Lung (tissue), 12 donors: Measurements from ENCODE around the gene CIT. TPM values are rescaled to one million over a fixed set of nuclear protein-coding genes. Genes with fewer than 3 reads are reported as not detected.
"Not testable (repeated sequence)": the region's sequence is repeated elsewhere in the genome, so short reads cannot be mapped to it uniquely, and the experiment has no call there.

ENCODE experiments used
- ATAC-seq: fragments of 200-7000 bp; cut with Tn5 transposase; one replicate; pipeline ENCODE4 v1.9.1; 2020; ENCODE audit warnings: moderate number of reproducible peaks; ENCODE audit not compliant: insufficient read depth, low FRiP score
- DNase-seq, 3 donors: peaks; one replicate each; pipeline ENCODE4 v3.0.0-alpha.2; 2013 to 2017
- H3K27ac ChIP-seq, 2 donors: one replicate each; pipeline ENCODE4 v1.5.1; 2013; ENCODE audit warnings: mild to moderate bottlenecking in 2 of 2, moderate library complexity in 2 of 2, control low read depth in 1 of 2, inconsistent platforms in 1 of 2, low read depth in 1 of 2, low read length in 1 of 2
- H3K27me3 ChIP-seq, 3 donors: one replicate each; pipeline ENCODE4 v1.5.1; 2013; ENCODE audit warnings: low read length in 2 of 3; ENCODE audit not compliant: control insufficient read depth in 3 of 3, insufficient read depth in 3 of 3
- H3K36me3 ChIP-seq, 4 donors: one replicate each; pipeline ENCODE4 v1.5.1; 2013; ENCODE audit warnings: low read length in 4 of 4, mild to moderate bottlenecking in 1 of 4, moderate library complexity in 1 of 4; ENCODE audit not compliant: control insufficient read depth in 4 of 4, insufficient read depth in 4 of 4
- H3K4me1 ChIP-seq, 5 donors: one replicate each; pipeline ENCODE4 v1.5.1; 2013; ENCODE audit warnings: low read length in 5 of 5, mild to moderate bottlenecking in 2 of 5, moderate library complexity in 1 of 5; ENCODE audit not compliant: control insufficient read depth in 5 of 5, insufficient read depth in 5 of 5
- H3K4me3 ChIP-seq: one replicate; pipeline ENCODE4 v1.5.1; 2013; ENCODE audit warnings: mild to moderate bottlenecking, control low read depth, moderate library complexity
- H3K9ac ChIP-seq, 2 donors: one replicate each; pipeline ENCODE4 v1.5.1; 2013; ENCODE audit warnings: low read length in 2 of 2, control low read depth in 1 of 2; ENCODE audit not compliant: insufficient read depth in 1 of 2
- H3K9me3 ChIP-seq, 4 donors: one replicate each; pipeline ENCODE4 v1.5.1; 2013; ENCODE audit warnings: low read length in 3 of 4, mild to moderate bottlenecking in 1 of 4, moderate library complexity in 1 of 4; ENCODE audit not compliant: control insufficient read depth in 4 of 4, insufficient read depth in 3 of 4
- WGBS, 2 donors: extraction: QIAGEN DNeasy Blood & Tissue Kit; methylation state at CpG; one replicate each; pipeline ENCODE4 v1.1.7; 2013; 5-methylcytosine and 5-hydroxymethylcytosine counted together
- polyA plus RNA-seq, 2 donors: library from polyadenylated mRNA; stranded (reverse); fragments of 200-250 nt; gene quantifications; one replicate each; pipeline ENCODE4 v1.2.1, GENCODE V29; 2013
- total RNA-seq, 2 donors: library from RNA; depleted of rRNA in 1 of 2; stranded (reverse); fragments of >200 nt in 1 of 2; gene quantifications; one replicate each; pipeline ENCODE4 v1.2.1, GENCODE V29; 2014 to 2021
- TF ChIP-seq, protein P1 (sequence below): IDR thresholded peaks from 2 replicates; pipeline ENCODE4 v1.5.1; 2012; ENCODE audit warnings: mild to moderate bottlenecking; ENCODE audit errors: control extremely low read depth, extremely low read depth
- donor health status: control.
- donor health status: control.
- donor health status: Bipolar disorder and iron deficiency.
- donor health status: healthy.
- donor health status: DM: yes; HTN: yes; CAD: no.

Gene CIT
- total and polyA plus RNA-seq, 4 donors: 5.0 to 29.3 (median 14.9) TPM

DNA sequence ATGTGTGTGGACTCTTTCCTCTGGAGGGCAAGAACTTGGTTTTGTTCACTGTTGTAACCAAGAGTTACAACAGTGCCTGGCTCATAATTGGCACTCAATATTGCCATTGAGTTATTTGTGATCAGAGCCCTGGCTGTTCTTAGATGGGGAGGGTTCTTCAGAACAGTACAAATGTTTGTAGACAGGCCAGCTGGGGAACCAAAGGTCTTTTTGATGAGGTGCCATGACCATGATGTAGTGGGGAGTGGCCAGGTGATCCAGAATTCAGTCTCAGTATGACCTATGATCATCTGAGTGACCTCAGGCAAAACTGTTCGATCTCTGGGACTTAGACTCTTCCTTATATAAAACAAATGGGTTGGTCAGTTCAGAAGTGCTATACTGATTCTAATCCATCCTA lies 212.5 kb downstream of the CIT start:
- H3K27me3 ChIP-seq: no peaks in the 10 kb centered on the region
- WGBS, 2 donors: 90 to 91% methylated on average over 1 of the region's 1 CpG
- H3K9me3 ChIP-seq: no peaks in the 10 kb centered on the region
- no peaks in the 10 kb centered on the region for H3K36me3 ChIP-seq
- H3K4me1 ChIP-seq: peaks cover 0 to 13% (median 4%) of the 10 kb centered on the region in 5 donors
- H3K27ac ChIP-seq: no peak overlapping the region
- H3K9ac ChIP-seq: no peak overlapping the region
- ATAC-seq: no peak
- DNase-seq: no peak
- TF ChIP-seq, protein P1, sequence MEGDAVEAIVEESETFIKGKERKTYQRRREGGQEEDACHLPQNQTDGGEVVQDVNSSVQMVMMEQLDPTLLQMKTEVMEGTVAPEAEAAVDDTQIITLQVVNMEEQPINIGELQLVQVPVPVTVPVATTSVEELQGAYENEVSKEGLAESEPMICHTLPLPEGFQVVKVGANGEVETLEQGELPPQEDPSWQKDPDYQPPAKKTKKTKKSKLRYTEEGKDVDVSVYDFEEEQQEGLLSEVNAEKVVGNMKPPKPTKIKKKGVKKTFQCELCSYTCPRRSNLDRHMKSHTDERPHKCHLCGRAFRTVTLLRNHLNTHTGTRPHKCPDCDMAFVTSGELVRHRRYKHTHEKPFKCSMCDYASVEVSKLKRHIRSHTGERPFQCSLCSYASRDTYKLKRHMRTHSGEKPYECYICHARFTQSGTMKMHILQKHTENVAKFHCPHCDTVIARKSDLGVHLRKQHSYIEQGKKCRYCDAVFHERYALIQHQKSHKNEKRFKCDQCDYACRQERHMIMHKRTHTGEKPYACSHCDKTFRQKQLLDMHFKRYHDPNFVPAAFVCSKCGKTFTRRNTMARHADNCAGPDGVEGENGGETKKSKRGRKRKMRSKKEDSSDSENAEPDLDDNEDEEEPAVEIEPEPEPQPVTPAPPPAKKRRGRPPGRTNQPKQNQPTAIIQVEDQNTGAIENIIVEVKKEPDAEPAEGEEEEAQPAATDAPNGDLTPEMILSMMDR: no peak
- H3K4me3 ChIP-seq: no peak overlapping the region

DNA sequence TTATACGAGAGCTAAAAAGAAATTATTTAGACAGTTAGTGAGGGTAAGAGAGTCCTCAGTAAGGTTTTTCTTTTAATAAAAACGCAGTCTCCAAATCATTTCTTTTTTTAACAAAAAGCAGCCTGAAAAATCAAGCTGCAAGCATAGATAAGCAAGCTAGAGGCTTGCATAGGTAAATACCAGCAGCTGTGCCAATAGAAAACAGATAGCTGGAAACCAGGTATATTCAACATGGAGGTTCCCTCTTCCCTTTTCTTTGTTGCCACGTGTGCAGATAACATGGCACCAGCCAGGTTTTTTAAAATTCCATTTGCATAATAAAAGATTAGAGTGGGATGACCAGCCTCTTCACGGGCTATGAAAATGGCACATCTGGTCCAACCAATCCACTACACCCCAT lies 215.2 kb downstream of the CIT start:
- Histone ChIP-seq H3K4me3 (no peak overlapping the region), H3K27me3 (no peaks in the 10 kb centered on the region), H3K36me3 (no peaks in the 10 kb centered on the region), H3K9me3 (no peaks in the 10 kb centered on the region), H3K9ac (no peak overlapping the region), H3K4me1 (peaks cover 0 to 5% (median under 1%) of the 10 kb centered on the region in 5 donors), H3K27ac (no peak overlapping the region)
- DNase-seq (no peak), ATAC-seq (no peak)
- TF ChIP-seq, protein P1: no peak
- WGBS, 2 donors: 69 to 76% methylated on average over 4 of the region's 4 CpGs

DNA sequence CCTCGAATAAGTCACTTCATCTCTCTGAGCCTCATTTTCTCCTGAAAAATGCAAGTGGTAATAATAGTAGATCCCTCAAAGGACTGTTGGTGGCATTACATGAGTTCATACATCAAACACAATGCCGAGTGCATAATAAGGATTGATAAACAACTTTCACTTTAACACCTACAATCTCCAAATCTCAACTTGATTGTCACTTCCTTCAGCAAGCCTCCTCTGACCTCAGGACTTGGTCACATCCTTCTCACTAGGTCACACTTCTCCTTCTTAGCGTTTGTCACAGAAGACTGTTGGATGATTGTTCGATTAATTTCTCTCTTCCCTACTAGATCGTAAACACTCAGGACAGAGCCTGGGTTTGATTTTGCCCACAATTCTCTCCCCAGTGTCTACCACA lies 217.0 kb downstream of the CIT start:
- WGBS, 2 donors: 64 to 72% methylated on average over 5 of the region's 5 CpGs
- Histone ChIP-seq H3K36me3 (no peaks in the 10 kb centered on the region), H3K9me3 (no peaks in the 10 kb centered on the region), H3K27me3 (no peaks in the 10 kb centered on the region), H3K4me3 (no peak overlapping the region), H3K27ac (no peak overlapping the region), H3K4me1 (no peaks in the 10 kb centered on the region), H3K9ac (no peak overlapping the region)
- ATAC-seq: no peak
- TF ChIP-seq, protein P1: no peak
- no peak for DNase-seq

DNA sequence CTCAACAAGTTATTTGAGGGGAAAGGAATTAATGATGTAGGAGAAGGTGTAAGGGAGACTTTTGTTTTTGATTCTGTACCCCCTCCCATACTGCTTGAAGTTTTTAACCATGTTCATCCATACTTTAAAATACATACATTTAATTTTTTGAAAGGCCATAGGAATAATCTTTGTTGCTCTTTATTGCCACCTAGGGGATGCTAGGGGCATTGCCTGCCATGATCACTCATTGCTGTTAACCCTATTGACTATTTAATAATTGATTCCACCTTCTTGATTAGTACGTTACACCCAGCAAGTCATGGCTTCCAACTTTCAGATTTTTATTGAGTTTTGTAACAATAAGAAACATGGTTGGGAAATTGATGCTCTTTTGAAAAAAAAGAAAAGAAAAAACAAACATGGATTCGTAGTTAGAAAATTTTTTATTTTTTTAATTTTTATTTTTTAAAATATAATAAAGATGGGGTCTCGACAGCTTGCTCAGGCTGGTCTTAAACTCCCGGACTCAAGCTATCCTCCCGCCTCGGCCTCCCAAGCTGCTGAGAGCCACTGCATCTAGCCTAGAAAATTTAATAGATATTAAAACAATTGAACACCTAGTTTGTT lies 217.7 kb downstream of the CIT start:
- 41 to 55% methylated on average over 6 of the region's 6 CpGs for WGBS, 2 donors
- H3K9me3 ChIP-seq: no peaks in the 10 kb centered on the region
- no peak overlapping the region for H3K4me3 ChIP-seq
- H3K27ac ChIP-seq: no peak overlapping the region
- no peak overlapping the region for H3K9ac ChIP-seq
- no peaks in the 10 kb centered on the region for H3K36me3 ChIP-seq
- peak in 2 of 3 donors; percentile 21 to 37 for DNase-seq
- no peaks in the 10 kb centered on the region for H3K4me1 ChIP-seq
- TF ChIP-seq, protein P1: peak; percentile 73
- H3K27me3 ChIP-seq: no peaks in the 10 kb centered on the region
- ATAC-seq: no peak

DNA sequence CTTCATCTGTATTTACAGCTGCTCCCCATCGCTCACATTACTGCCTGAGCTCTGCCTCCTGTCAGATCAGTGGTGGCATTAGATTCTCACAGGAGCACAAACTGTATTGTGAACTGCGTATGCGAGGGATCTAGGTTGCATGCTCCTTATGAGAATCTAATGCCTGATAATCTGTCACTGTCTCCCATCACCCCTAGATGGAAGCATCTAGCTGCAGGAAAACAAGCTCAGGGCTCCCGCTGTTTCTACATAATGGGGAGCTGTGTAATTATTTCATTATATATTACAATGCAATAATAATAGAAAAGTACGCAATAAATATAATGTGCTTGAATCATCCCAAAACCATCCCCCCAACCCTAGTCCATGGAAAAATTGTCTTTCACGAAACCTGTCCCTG lies 219.0 kb downstream of the CIT start:
- not testable (repeated sequence) for H3K4me3 ChIP-seq, H3K27me3 ChIP-seq
- WGBS, 2 donors: 95 to 96% methylated on average over 6 of the region's 6 CpGs

DNA sequence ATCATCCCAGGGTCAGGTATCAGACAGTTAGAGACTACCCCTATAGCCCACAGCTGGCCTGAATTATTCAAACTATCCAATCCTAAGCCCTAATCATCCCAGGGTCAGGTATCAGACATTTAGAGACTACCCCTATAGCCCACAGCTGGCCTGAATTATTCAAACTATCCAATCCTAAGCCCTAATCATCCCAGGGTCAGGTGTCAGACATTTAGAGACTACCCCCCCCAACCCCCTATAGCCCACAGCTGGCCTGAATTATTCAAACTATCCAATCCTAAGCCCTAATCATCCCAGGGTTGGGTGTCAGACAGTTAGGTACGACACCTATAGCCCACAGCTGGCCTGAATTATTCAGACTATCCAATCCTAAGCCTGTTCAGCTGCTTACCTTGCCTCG lies 220.1 kb downstream of the CIT start:
- H3K4me3 ChIP-seq, H3K36me3 ChIP-seq, ATAC-seq, H3K4me1 ChIP-seq, H3K9ac ChIP-seq, H3K27me3 ChIP-seq, H3K9me3 ChIP-seq, H3K27ac ChIP-seq, DNase-seq: not testable (repeated sequence)
- WGBS, 2 donors: 82 to 93% methylated on average over 2 of the region's 2 CpGs

More for the DNA sequence above, 219.0 kb downstream of the CIT start:
- ATAC-seq, H3K4me1 ChIP-seq, H3K9me3 ChIP-seq, H3K36me3 ChIP-seq, H3K9ac ChIP-seq, H3K27ac ChIP-seq, DNase-seq: not testable (repeated sequence)
